Peyer's patch (tissue), 4 donors: ENCODE results near the gene EOMES. TPM values are rescaled to one million over a fixed set of nuclear protein-coding genes. Genes with fewer than 3 reads are reported as not detected.

Experiments
- DNase-seq, 3 donors: peaks; one replicate each; pipeline ENCODE4 v3.0.0-alpha.2; 2017 to 2019
- H3K27ac ChIP-seq, 4 donors: fragments of 200-600 bp; sonication (generic); one replicate each; pipeline ENCODE4 v1.5.1; 2016 to 2019
- H3K27me3 ChIP-seq, 2 donors: fragments of 200-600 bp; sonication (generic); one replicate each; pipeline ENCODE4 v1.5.1; 2019
- H3K36me3 ChIP-seq, 3 donors: fragments of 200-600 bp; sonication (generic); one replicate each; pipeline ENCODE4 v1.5.1; 2016 to 2019
- H3K4me1 ChIP-seq, 4 donors: fragments of 200-600 bp; sonication (generic); one replicate each; pipeline ENCODE4 v1.5.1; 2016 to 2019
- H3K4me3 ChIP-seq, 4 donors: fragments of 200-600 bp; sonication (generic); 1 replicate in 3 of 4; 2 replicates in 1 of 4; pipeline ENCODE4 v1.5.1; 2016 to 2019; ENCODE audit warnings: mild to moderate bottlenecking in 1 of 4
- H3K9me3 ChIP-seq, 4 donors: fragments of 200-600 bp; sonication (generic); one replicate each; pipeline ENCODE4 v1.5.1; 2016 to 2019; ENCODE audit warnings: mild to moderate bottlenecking in 1 of 4
- POLR2A ChIP-seq, 2 donors: fragments of 450-650 bp; IDR thresholded peaks; one replicate each; pipeline ENCODE4 v1.5.1; 2017; ENCODE audit warnings: antibody characterized with exemption in 2 of 2, mild to moderate bottlenecking in 2 of 2, moderate library complexity in 2 of 2
- total RNA-seq, 4 donors: library from RNA; depleted of rRNA; stranded (reverse); fragments of >200 nt; gene quantifications; one replicate each; pipeline ENCODE4 v1.1.0, GENCODE V29; 2016
- TF ChIP-seq, protein P1 (sequence below), 6 experiments: fragments of 450-650 bp in 4 of 6; fragments of 200-600 bp in 2 of 6; sonication (generic) in 1 of 6; IDR thresholded peaks; one replicate each; pipeline ENCODE4 v1.5.1; 2017 to 2019; ENCODE audit warnings: antibody characterized with exemption in 6 of 6, mild to moderate bottlenecking in 3 of 6, moderate library complexity in 1 of 6

The EOMES gene
- total RNA-seq, 4 donors from 2014 or later, result 0.70 TPM; not detected in 3

DNA sequence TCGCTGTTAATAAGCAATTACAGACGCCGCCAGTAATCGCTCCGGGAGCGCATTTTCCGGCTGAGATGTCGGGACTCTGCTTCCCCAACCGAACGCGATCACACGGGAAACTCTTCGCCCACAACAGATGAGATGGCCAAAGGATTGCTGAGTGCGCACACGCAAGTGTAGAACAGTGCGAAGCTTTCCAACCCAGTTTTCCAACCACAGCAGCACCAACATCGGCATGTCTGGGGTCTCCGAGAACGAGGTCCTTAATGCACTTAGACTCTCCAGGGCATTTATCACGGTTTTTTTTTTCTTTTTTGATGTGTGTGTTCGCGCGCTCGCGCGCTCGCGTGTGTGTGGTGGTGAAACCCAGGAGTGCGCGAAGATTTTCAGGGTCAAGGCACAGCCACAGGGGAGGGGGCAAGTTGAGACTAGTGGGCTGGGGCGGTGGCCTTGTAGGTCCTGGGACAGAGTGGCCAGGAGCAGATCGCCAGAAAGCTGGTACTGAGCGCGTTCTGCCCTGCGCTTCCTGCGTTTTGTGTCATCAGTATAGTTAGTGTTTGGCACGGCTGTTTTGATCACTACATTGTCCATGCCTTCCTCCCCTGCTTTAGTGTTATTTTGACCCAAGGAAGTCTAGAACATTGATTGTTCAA lies 1.8 kb upstream of the EOMES start:
- Histone ChIP-seq H3K4me3 (peak overlapping the region in 1 of 4 donors; percentile 6), H3K27me3 (peaks cover 0 to 38% of the 10 kb centered on the region in 2 donors), H3K4me1 (peaks cover 0 to 43% (median 9%) of the 10 kb centered on the region in 4 donors), H3K27ac (no peak overlapping the region), H3K9me3 (no peaks in the 10 kb centered on the region), H3K36me3 (no peaks in the 10 kb centered on the region)
- TF ChIP-seq, protein P1, sequence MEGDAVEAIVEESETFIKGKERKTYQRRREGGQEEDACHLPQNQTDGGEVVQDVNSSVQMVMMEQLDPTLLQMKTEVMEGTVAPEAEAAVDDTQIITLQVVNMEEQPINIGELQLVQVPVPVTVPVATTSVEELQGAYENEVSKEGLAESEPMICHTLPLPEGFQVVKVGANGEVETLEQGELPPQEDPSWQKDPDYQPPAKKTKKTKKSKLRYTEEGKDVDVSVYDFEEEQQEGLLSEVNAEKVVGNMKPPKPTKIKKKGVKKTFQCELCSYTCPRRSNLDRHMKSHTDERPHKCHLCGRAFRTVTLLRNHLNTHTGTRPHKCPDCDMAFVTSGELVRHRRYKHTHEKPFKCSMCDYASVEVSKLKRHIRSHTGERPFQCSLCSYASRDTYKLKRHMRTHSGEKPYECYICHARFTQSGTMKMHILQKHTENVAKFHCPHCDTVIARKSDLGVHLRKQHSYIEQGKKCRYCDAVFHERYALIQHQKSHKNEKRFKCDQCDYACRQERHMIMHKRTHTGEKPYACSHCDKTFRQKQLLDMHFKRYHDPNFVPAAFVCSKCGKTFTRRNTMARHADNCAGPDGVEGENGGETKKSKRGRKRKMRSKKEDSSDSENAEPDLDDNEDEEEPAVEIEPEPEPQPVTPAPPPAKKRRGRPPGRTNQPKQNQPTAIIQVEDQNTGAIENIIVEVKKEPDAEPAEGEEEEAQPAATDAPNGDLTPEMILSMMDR (IDR thresholded peaks at IDR 0.05), result no peak
- no peak for TF ChIP-seq POLR2A (IDR thresholded peaks at IDR 0.05)
- DNase-seq, result no peak

DNA sequence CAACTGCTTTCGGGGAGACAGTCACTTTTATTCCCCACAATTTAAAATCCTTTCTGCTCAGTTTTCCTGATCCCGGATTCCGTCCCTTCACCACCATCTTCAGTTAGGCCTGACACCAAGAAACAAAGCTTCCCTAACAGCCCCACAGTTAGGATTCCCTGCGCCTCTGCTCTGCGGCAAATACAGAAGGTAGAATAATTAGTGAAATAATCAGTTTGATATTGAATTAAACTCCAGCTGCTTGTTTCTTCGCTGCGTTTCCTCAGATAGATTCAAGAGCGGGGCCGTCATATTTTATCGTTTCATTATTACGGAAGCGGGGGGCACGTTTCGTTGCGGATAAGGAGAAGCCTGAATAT lies 1.3 kb upstream of the EOMES start:
- peak overlapping the region in 1 of 4 donors; percentile 6 for H3K4me3 ChIP-seq
- TF ChIP-seq POLR2A (IDR thresholded peaks at IDR 0.05), result no peak
- TF ChIP-seq, protein P1 (IDR thresholded peaks at IDR 0.05), result no peak
- H3K9me3 ChIP-seq, result no peaks in the 10 kb centered on the region
- DNase-seq, result no peak
- no peaks in the 10 kb centered on the region for H3K36me3 ChIP-seq
- peaks cover 0 to 34% of the 10 kb centered on the region in 2 donors for H3K27me3 ChIP-seq
- peaks cover 0 to 38% (median 9%) of the 10 kb centered on the region in 4 donors for H3K4me1 ChIP-seq
- no peak overlapping the region for H3K27ac ChIP-seq

DNA sequence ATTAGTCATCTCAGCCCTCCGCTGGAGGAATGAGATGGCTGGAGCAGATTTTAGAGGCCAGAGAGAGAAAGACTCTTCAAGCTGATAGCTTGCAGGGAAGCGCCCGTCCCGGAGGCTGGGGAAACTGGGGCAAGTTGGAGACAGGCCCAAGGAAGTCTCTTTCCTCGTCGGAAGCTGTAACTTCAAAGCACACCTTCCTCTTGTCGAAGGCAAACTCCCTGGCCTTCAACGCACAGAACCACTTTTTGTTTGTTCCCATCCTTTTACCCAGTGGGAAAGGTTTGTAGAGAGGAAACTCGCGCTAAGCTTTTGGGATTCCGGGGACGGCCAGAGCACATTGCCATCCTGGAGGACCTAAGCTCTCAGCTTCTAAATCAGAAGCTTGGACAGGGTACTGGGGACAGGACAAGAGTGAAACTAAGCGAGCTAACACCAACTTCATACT lies 900 bp upstream of the EOMES start:
- Histone ChIP-seq H3K4me3 (peak overlapping the region in 1 of 4 donors; percentile 6), H3K9me3 (no peaks in the 10 kb centered on the region), H3K27ac (no peak overlapping the region), H3K4me1 (peaks cover 0 to 35% (median 9%) of the 10 kb centered on the region in 4 donors), H3K36me3 (no peaks in the 10 kb centered on the region), H3K27me3 (peaks cover 0 to 34% of the 10 kb centered on the region in 2 donors)
- DNase-seq, result no peak
- no peak for TF ChIP-seq POLR2A (IDR thresholded peaks at IDR 0.05)
- TF ChIP-seq, protein P1 (IDR thresholded peaks at IDR 0.05), result no peak

DNA sequence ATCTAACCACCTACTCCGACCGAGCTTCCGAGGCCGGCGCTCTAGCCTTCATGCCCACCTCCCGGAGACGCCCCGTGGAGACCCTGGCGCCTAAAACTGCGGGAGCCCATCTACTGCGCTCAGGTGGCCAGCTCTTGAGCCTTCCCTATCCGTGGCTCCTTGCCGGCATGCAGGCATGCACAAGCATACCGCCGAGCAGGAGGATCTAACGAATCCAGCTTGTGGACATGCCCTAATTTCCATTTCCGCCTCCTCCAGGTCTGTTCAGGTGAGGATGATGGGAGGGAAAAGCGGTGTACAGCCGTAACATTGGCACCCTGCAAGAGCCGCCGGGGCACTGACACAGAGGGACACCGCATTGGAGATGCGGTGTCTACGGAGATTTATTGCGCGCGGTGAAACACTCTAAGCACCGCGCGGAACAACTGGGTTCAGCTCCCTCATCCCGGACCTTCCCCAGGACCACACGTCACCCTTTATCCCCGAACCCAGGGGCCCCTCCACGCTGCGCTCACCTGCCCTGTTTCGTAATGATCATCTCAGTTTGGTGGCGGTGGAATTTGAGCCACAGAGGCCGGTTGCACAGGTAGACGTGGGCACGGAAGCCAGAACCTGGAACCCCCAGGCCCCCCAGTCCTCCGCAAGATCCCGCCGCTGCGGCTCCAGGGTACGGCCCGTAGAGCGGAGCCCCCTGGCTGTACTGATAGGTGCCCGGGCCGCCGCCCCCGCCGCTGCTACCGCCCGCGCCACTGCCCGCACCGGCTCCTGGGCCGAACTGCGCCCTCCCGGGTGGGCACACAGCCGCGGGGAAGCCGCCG lies 1.0 kb downstream of the EOMES start:
- peaks cover 0 to 34% of the 10 kb centered on the region in 2 donors for H3K27me3 ChIP-seq
- TF ChIP-seq, protein P1 (IDR thresholded peaks at IDR 0.05), result peak in 1 of 6 experiments; percentile 27
- TF ChIP-seq POLR2A (IDR thresholded peaks at IDR 0.05), result no peak
- DNase-seq, result no peak

DNA sequence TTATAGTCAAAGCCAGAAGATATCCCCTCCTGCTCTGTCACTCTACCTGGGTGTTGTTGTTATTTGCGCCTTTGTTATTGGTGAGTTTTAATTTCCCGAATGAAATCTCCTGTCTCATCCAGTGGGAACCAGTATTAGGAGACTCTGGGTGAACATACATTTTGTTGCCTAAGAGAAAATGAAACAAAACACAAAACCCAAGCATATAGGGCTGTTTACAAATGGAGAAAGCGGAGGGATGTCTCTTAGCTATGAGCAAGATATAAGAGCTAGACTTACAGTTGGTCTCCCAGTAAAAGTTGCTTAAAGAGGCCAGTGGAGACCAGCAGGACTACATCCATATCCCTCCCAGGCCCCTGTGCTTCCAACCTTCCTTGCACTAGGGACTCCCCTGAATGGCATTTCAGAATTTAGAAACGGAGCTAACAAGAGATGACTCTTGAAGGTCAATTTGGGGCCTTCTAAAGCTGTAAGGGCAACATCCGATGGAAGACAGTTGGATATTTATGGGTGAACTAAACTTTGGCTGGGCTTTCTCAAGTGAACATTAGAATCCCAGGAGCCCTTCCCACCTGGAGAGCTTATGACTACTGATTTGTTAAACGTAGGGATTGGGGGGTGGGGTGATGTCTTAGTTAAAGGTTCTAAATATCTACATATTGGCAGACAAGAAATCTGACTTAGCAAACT lies 2.7 kb downstream of the EOMES start:
- H3K4me1 ChIP-seq, result peaks cover 7 to 46% (median 9%) of the 10 kb centered on the region in 4 donors
- peaks cover 0 to 35% of the 10 kb centered on the region in 2 donors for H3K27me3 ChIP-seq
- TF ChIP-seq, protein P1 (IDR thresholded peaks at IDR 0.05), result no peak
- H3K4me3 ChIP-seq, result no peak overlapping the region
- H3K9me3 ChIP-seq, result no peaks in the 10 kb centered on the region
- no peak overlapping the region for H3K27ac ChIP-seq
- H3K36me3 ChIP-seq, result no peaks in the 10 kb centered on the region
- no peak for DNase-seq

More for the DNA sequence above, 1.0 kb downstream of the EOMES start:
- Histone ChIP-seq H3K27ac (peak overlapping the region in 1 of 4 donors; percentile 58), H3K4me3 (peak overlapping the region; percentile 39 to 57 (median 54)), H3K4me1 (peaks cover 0 to 35% (median 9%) of the 10 kb centered on the region in 4 donors), H3K9me3 (no peaks in the 10 kb centered on the region), H3K36me3 (no peaks in the 10 kb centered on the region)
